GM18517 (cell line): Measurements from ENCODE around the gene GLRX5.
A peak's percentile ranks its signal among the peaks of the same experiment; 100 is the strongest.
"Not testable (repeated sequence)": the region's sequence is repeated elsewhere in the genome, so short reads cannot be mapped to it uniquely, and the experiment has no call there.

Experiments
- ATAC-seq: cut with Tn5 transposase; IDR thresholded peaks from one replicate; pipeline ENCODE4 v1.9.1; 2021; ENCODE audit warnings: mild to moderate bottlenecking, moderate library complexity; ENCODE audit not compliant: unreplicated experiment

Gene GLRX5

DNA sequence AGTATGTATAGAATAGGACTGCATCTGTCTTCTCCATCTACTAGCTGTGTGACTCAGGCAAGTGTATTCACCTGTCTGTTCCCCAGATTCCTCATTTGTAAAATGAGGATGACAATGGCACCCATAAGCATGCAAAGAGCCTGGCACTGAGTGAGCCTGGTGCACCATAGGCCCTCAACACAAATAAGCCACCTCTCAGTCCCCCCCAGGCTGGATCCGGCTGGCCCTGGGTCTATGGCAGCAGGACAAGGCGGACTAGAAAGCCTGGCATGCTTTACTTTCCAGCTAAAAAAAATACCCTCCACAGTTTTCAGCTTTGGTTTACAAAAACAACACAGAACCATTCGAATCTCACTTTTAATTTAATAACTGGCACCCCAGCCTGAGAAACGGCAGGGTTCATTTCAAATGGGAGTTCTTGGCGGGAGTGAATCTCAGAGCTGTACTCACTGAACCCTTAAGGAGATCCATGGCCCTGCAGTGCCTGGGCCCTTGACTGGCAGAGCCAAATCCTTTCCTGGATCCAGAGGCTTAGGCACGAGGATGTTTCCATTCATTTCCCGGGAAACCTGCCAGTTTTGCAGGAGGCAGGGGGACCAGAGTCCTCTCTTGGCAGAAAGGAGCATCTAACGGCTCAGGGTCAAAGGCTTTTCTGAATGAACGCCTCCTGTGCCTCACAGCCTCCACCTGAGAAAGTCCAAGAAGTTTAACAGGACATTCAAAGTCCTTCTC lies 36.1 kb upstream of the GLRX5 start:
- no peak for ATAC-seq

DNA sequence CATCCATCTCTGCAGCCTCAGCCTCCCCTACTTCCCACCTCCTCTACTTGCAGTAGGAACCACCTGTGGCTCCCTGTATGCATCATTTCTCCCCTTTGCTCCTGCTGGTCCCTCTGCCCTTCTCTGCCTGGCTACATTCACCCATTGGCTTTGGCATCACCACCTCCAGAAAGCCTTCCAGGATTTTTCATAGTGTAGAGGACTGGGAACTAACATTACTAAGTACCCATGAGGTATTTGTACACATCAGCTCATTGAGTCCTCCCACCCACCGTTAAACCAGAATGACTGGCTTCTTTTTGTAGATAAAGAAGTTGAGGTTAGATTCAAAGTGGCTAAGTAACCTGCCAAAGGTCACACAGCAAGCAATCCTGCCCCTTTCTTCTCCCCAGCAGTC lies 35.5 kb upstream of the GLRX5 start:
- ATAC-seq = no peak

DNA sequence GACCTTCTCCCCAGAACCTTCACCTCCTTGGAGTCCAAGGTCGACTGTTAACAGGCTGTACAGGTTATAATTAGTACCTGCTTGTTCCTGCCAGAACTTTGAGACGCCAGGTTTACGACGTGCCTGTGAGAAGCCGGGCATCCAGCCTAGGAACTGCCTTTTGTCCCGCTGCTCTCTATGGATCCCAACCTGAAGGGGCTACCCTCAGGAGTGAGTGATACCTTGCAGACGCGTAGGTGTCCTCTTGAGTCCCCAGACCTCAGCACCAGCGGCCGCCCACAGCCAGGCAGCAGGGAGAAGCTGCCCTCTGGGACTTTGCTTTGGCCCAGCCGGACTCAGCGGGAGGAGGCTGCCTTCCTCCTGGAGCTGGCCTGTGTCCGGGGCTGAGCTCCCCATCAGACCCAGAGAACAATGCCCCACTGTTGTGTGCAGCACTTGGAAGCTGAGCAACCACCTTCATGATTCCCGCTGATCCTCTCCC lies 34.6 kb upstream of the GLRX5 start:
- no peak for ATAC-seq

DNA sequence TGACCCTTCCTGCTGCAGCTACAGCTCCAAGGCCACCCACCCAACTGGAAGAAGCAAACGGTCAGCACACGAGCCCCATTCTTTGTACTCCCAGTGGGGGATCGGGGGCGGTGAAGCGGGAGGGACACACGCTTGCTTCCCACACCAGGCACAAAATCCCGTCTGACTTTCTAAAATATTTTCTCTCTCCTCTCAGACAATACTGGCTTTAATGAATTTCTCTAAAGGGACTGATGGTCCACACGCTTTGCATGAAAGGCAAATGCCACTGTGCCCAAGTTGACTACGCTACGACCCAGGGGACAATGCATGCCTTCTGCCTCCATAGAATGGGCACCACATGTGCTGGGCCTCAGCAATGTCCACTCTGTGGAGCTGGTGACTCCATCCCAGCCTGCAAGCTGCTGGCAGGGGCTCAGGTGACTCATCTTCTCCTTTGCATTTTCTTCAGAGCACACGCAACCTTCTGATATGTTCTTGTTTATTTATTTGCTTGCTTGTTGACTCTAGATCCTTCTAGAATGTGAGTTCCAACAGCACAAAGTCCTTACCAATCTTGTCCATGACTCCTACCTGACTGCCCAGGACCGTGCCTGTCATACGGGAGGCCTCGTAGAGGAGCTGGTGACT lies 34.0 kb upstream of the GLRX5 start:
- no peak for ATAC-seq

DNA sequence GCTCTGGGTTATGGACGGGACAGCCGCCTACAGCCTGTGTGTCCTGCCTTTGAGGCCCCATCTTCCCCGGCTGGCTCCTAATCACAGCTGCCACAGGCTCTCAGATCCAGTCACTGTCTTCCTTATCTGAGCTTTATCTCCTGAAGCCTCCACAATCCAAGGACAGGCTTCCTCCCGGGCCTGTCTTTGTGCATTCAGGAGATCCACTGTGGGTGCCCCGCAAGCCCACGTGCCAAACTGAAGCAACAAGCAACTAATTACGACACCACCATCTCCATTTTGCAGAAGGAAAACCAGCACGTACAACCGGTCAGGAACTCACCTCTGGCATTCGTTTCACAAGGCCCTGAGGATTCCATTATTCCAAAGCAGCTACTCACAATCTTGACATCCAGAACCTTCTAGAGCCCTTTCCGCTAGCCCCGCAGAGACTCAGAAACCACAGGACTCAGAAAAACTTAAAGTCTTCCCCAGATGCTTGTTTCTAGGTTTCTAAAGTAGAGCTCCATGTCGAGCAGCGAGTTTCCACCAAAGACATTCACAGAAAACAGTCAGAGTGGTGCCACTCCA lies 32.4 kb upstream of the GLRX5 start:
- no peak for ATAC-seq

DNA sequence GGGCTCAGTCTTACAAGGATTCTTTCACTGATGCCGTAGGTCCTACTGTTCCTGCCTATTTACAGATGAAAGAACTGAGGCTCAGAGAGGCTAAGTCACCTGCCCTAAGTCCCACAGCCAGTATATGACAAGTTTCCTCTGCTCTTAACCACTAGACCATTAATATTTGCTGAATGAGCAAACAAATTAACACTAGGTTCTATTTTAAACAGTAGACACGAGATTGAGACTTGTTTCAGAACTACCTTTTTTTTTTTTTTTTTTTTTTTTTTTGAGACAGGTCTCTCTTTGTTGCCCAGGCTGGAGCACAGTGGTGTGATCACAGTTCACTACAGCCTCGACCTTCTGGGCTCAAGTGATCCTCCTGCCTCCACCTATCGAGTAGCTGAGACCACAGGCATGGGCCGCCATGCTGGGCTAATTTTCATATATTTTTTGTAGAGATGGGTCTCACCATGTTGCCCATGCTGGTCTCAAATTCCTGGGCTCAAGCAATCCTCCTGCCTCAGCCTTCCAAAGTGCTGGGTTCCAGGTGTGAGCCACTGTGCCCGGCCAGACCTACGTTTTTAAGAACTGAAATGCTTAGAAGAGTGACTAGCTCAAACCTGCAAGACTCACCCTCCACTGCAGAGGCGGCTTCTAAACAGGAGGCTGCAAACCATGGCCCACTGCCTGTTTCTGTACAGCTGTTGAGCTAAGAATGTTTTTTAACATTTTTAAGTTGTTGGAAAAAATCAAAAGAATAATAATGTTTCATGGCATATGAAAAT lies 31.3 kb upstream of the GLRX5 start:
- peak; percentile 65 for ATAC-seq

DNA sequence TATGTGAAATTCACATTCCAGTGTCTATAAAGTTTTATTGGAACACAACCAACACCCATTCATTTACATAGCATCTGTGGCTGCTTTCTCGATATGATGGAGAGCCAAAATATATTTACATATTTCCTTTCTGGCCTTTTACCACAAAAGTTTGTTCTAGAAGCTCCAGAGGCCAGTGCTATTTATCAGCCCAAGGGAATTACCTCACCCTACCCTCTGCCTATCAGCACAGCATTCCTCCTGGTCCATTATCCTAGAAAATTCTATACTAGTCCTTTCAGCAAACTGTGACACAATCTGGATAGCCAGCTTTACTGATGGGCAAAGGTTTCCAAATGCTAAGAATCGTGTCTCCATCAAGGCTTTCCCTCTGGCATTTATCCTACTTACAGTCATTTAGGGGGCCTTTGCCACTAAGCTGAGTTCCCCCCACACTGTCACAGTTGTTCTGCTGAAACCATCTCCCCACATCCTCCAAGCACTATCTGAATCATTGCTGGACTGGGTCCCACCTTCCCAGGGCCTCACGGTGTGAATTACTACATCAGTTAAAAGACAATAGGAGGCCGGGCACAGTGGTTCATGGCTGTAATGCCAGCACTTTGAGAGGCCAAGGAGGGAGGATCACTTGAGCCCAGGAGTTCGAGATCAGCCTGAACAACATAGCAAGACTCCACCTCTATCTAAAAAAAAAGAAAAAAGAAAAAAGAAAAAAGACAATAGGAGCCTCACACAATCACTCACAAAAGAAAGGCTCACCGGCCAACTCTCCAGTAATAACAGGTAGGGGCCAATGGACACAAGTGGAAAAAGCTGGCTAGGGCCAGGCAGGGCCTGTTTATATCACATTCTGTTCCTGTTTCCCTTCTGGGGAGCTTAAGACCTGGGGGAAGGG lies 30.5 kb upstream of the GLRX5 start:
- ATAC-seq = no peak

DNA sequence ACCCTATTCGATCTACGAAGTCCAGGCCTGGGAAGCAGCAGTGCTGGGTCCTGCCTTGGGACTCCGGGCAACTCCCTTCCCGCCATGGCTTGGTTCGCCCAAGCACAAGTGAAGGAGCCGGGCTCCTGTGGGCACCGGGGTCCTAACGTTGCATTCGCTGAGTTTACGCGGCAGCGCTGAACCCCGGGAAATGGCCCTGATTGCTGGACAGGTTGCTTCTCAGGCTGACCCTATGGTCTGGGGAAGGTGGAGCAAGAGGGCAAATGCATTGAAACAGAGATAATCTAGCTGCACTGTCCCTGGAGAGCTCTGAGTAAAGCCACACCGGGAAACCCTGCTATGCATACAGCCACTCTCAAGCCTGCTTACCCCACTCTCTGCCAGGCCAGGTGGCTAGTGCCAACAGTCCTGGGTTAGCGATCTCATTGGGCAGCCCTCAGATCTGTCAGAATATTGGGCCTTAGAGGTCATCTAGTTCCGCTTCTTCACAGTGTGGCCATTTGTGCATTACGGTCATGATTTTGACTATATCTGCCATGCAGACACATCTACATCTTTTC lies 29.7 kb upstream of the GLRX5 start:
- peak; percentile 59 for ATAC-seq

DNA sequence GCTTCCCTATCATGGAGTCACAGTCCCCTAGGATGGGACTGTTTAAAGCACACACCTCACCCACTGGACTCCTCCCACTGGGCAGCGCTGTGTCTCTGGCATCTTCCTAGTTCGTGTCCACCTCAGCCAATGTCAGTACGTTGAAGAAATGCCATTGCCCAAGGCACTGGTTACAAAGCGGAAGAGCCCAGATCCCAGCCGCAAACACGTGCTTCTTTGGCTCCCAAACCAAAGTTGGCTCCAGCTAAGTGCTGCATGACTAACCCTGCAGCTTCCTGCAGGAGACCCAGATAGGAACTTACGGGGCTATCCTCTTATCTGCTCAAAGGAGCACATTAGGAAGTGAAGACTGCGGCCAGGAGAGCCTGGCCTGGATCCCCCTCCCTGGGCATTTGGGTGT lies 27.7 kb upstream of the GLRX5 start:
- ATAC-seq = no peak

DNA sequence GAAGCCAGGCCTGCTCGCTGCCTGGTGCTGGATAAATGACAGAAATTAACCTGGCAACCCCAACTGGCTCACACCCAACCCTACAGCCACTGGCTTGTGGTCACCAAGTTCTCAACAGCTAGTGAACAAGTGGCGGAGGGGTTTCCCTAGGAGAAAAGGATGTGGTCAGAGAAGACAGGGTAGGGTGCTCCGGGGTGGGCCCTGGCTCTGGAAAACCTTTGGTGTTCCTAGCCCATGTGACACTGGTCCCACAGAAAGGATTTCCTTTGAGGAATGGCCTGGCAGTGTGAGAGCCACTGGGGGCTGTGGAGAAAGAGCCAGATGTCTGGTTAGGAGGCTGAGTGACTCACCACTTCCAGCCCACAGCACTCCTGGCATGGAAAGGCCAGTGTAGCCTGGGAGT lies 27.1 kb upstream of the GLRX5 start:
- ATAC-seq = no peak

DNA sequence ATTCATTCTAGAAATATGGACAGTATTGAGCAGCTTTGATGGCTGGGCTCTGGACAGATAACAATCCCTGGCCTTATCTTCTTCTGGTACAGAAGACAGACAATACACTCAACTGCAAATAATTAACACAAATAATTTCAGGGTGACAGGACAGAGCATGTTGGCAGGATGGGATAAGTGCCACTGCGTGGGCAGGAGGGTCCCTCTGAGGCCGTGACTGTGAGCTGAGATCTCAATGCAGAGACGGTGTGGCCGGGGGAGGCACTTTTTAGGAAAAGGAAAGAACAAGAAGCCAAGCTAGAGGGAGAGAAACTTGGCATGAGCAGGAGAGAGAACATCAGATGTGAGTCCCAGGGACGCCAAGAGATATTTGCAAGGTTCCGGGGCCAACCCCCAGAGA lies 26.5 kb upstream of the GLRX5 start:
- no peak for ATAC-seq

DNA sequence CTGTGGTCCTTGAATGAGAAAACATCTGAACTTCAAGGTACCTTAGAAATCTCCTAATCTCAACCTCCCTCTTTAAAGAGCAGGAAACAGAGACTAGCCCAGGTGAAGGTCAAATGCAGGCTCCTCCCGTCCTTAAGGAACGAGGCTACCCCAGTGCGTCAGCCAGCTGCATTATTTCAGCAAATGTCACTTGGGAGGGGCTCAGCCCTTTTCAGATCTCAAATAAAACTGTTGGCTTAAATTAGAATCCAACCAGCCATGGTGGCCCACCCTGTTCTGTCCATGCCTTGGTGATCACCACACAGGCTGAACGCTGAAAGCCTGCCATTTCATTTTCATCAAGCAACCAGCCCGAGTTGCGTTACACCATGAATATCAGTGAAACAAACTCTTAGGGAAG lies 25.4 kb upstream of the GLRX5 start:
- no peak for ATAC-seq

DNA sequence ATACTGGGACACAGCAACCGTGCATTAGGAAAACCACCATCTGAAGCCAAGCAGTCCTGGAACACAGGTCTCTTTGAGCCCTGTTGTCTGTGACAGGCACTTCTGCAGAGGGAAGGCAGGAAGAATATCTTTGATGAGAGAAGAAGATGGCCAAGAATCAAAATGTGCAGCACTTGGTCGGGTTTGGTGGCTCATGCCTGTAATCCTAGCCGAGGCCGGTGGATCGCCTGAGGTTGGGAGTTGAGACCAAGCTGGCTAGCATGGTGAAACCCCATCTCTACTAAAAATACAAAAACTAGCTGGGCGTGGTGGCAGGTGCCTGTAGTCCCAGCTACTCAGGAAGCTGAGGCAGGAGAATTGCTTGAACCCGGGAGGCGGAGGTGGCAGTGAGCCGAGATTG lies 24.5 kb upstream of the GLRX5 start:
- not testable (repeated sequence) for ATAC-seq

DNA sequence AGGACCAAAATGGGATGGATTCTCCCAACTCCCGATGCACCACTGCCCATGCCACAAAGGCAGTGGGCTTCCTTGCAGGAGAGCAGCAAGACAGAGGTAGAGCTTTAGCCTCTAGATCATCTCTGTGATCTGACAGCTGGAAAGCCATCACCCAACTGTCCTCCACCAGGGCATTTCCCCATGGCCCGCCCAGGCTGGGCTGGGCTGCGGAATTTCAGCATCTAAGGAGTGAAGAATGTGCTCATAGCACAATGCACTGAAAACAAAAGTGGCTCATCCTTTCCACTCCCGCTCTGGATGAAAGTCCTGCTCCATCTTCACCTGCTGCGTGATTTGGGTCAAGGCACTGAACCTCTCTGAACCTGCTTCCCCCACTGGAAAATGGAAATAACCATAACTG lies 24.0 kb upstream of the GLRX5 start:
- ATAC-seq = no peak

DNA sequence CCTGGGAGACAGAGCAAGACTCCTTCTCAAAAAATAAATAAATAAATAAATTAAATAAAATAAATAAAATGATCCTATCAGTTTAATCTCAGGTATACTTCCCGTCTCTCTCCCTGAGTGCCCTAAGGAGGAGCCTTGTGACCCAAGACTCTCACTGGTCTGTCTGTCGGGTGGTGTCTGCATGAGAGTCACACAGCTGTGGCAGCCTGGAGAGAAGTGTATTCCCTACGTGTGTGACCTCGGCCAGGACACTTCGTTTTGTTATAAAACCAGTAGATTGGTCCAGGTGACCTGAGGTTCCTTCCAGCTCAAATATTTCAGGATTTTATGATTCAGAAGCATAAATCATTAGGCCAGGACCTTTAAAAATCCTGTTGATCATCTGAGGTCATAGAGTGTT lies 23.2 kb upstream of the GLRX5 start:
- no peak for ATAC-seq

DNA sequence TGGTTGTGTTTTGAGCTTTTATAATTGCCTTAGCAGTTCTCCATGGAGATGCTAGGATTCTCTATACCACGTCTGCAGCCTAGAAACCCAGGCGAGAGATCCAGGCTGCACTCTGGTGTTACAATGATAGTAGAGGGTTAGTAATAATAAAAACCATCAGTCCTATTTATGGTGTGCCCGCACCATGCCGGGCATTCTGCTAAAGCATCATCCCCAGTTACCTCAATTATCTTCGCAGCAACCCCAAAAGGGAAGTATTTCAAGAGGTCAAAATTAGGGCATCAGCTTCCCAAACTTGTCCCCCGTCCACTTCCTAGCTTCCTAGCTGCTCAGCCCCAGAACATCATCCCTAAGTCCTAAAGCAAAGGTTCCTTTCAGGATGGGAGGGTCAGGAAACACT lies 21.6 kb upstream of the GLRX5 start:
- ATAC-seq = no peak

DNA sequence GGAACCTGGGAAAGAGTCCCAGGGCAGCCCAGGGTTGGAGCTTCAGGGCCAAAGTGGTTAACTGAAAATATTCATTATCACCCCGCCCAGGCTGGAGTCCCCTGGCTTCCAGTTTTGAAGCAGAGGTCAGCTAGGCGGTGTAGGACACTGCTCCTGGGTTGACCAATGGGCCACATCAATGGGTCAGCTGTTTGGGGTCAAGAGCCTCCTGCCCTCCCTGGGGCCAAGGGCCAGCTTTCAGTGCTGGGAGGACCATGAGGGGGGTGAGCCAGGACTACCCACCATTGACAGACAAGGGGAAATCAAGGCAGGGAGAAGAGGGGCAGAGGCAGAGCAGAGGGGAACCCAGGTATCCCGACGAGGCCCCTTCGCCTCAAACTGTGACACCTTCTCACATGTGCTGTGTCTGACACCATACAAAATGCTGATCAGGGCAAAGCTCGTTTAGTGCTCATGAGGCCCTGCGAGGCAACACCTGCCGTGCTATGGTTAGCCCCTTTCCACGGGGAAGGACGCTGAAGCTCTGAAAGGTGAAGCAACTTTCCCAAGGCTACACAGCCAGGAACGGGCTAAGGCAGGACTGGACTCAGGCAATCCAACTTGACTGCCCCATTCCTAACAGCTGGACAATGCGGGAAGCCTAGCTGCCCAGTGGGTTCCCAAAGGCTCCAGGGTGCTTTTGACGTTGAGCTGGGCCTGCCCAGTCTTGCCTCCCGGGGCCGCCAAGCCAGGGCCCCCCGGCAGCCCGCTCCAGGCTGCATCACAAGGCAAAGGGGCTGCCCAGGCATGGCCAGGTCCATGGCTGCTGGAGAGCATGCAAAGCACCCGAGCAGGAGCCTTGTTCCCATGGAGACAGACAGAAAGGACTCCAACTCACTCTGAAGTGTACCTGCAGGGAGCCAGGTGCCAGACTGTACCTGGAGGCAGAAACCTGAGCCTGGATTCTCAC lies 20.4 kb upstream of the GLRX5 start:
- ATAC-seq = no peak

DNA sequence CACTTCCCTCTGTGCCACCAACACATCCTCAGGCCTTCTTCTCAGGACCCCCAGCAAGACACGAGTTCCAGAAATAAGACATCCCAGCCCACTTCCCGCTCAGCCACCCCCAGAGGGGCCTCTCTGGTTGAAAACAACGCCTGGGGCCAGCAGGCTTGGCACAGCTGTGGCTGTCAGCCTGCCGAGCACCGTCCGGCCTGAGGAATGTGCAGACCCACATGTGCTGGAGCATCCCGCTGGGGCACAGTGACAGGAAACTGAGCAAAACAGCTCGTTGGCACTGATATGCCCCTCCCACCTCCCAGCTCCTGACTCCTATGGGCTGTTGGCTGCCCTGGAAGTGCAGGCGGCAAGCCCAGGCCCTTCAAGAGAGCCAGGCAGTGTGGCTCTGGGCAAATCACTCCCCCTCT lies 19.8 kb upstream of the GLRX5 start:
- no peak for ATAC-seq
